Muscle of back (tissue), 11 donors: Measurements from ENCODE around the gene CHRDL2. TPM values are rescaled to one million over a fixed set of nuclear protein-coding genes. Genes with fewer than 3 reads are reported as not detected.

ENCODE experiments used
- DNase-seq, 3 donors: peaks; one replicate each; pipeline versions ENCODE4 v3.0.0 to v3.0.0-alpha.2; 2013
- polyA plus RNA-seq, 10 donors: library from polyadenylated mRNA; unstranded; fragments of 120-200 nt; gene quantifications; one replicate each; pipeline ENCODE4 v1.2.1, GENCODE V29; 2013; ENCODE audit not compliant: insufficient read length in 10 of 10

Gene CHRDL2
- polyA plus RNA-seq, 10 donors, result 0.41 to 7.4 (median 2.7) TPM

DNA sequence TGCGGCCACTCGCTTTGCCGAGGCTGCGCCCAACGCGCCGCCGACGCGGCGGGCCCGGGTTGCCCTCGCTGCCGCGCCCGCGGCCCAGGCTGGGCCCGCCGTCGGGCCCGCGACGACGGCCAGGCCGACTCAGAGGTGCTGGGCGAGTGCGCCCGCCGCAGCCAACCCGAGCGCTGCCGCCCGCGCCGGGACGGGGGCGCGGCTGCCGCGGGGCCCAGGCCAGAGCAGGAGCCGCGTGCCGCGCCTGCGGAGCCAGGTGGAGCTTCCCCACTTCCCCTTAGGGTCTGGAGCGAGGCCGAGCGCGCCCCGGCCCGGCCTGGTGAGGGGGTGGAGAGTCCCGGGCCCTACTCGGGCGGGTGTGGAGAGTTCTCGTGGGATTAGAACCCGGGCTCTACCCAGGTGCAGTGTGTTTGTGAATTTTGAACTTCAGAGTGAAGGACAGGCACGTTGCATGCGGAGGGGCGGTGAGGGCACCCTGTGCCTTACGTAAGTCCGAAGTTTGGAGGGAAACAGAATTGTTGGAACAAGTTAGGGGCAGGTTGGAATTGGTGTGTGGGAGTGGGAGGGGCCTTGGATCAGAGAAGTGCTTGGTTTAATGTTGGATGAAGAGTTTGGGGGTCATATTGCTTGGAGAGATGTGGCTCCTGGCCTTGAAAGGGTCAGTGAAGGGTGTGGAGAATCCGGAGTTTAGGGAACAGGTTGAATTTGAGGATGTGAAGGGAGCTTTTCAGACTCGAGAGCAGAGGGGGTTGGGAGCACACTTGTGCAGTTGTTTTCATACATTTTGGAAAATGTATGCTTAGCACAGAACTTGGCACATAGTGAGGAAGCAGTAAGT lies 18.1 kb upstream of the CHRDL2 start:
- peak; percentile 22 to 80 (median 47) for DNase-seq

DNA sequence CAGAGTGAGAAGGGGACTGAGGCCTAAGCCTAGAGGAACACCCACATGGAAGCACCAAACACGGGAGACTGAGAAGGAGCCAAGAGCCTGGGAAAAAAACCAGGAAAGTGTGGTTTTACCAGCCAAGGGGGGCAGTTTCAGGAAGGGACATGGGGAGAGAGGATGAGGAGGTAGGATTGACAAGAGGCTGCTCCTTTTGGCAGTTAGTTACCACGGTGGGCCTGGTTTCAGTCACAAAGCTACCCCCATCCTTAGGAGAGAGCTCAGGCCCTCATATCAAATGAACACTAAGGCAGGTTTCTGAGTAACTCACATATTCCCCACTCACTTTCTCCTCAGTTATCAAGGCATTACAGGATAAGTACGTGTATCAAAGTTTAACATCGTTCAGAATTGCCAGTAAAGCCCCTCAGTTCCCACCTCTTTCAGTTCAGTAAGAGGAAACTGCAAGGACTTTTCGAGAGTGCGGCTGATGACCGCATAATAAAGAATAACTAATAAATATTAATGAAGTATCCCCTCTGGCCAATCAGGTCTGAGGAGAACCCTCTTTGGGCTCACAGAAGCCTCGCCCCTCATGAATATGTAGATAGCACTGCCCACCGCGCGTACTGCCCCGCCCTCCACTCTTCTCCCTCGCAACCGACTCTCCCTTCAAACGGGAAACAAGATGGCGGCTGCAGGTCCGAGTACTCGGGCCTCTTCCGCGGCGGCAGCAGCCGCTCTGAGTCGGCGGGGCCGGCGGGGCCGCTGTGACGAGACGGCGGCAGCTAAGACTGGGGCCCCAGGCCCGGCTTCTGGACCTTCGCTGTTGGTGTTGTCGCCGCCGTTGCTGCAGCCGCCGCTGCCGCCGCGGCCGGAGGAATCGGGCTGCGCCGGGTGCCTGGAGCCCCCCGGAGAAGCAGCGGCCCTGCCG lies 17.2 kb upstream of the CHRDL2 start, which contains the start of gene RNF169:
Gene RNF169, plus strand, starts transcription at position 639 of the 916 bp plus-strand sequence. Its CDS starts 32 bp downstream, at position 671.
- peak; percentile 94 to 98 (median 95) for DNase-seq

DNA sequence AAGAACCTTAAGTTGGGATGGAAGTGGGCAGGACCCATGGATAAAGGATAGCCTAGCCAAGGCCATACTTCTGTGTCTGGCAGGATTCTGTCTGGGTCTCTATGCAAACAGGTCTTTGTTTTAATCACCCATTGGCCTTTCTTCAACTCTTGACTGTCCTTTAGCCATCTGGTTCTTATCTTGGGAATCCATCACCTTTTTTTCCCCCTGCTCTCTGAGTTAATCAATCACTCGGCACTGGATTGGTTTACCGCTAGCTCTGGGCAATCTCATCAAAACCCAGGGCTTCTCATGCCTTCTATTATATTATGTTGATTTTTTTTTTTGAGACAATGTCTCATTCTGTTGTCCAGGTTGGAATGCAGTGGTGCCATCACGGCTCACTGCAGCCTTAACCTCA lies 15.6 kb upstream of the CHRDL2 start:
- DNase-seq, result no peak

DNA sequence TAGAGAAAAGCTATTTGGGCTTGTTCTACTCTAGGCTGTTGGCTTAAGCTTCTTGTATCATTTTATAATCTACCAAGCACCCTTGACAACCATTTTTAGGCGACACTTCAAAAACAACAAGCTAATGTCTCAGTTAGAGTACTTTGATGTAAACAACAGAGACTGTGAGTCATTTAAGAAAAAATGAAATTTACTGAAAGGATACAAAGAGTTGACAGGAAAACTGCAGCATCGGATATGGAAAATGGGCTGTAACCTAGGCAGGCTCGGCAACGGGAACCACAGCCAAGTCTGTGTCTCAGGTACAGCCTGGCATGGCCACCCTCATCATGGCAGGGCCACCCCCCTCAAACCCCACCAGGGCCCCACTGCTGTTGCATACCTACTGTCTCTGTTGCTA lies 13.1 kb upstream of the CHRDL2 start:
- DNase-seq, result no peak

- DNase-seq, result no peak
These were observed 12.4 kb upstream of the CHRDL2 start for GRCh38 chr11:74743640-74744039.

- no peak for DNase-seq
These were observed 10.8 kb upstream of the CHRDL2 start for GRCh38 chr11:74742070-74742469.

DNA sequence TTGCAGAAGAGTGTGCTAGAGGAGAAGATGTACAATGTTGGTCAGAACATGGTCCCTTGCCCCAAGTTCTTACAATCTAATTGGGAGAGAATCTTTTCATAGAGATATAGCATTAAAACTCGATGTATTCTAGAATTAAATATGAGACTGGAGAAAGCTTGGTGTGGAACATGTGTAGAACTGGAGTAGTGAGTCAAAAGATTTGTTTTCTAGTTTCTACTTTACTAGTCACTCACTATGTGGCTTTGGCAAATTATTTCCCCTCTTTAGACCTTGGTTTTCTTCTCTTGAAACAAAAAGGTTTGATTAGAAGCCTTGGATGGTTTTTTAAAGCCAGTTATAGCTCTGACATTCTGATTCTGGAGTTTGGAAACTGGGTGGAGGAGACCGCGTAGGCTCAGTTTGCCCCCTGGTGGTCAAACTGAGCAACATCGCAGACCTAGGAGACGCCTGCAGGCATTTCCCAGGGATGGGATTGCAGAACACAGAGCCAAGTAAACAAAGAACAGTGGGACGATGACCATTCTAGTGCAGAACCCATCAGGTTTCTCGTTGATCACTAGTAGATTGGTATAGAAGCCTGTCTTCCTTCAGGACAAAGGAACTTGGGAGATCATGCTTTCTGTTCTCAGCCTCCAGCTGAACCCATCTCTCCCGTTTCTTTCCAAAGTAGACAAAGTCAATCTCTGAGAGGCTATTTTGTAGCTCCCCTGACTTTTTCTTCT lies 8.5 kb upstream of the CHRDL2 start:
- peak in 2 of 3 donors; percentile 67 to 76 for DNase-seq

DNA sequence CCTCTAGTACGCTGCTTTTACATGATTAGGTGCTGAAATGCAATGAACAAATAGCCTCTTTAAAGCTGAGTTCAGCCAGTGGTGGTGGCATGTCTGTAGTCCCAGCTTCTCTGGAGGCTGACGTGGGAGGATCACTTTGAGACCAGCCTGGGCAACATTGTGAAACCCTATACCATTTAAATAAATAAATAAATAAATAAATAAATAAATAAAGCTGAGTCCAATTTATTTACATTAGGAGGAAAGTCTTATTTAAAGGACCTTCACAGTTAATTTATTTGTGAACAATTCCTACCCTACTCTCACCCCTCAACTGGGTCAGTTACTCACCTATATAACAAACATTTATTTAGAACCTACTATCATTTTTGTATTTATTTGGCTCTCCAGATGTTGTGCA lies 4.8 kb upstream of the CHRDL2 start:
- no peak for DNase-seq

DNA sequence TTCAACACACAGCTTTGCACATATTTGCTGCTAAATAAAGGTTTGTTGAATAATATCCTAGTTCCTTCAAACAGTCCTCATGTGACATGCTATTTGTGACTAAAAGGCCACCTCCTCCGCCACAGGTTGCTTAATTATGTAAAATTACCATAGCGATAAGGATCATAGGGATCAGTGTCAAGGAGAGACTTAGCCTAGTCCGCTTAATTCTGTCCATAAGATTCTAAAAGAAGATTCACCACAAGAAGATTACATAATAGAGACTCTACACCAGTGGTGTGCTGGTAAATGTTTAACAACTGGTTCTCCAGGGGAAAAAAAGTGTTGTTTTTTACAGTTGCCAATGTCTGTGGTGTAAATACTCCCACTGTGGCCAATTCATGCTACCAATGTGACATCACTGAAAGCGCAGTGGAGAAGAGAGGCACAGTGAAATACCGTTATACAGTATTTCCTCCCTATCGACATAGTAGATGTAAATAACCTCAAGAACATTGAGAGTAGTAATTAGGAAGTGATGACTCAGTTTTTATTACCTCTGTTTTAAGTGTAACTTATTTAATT lies 4.2 kb upstream of the CHRDL2 start:
- no peak for DNase-seq

GRCh38 chr11:74734559-74734925 lies 3.3 kb upstream of the CHRDL2 start:
- peak in 1 of 3 donors; percentile 32 for DNase-seq

GRCh38 chr11:74730571-74731260 lies 510 bp downstream of the CHRDL2 start:
- DNase-seq, result peak in 1 of 3 donors; percentile 30

GRCh38 chr11:74729397-74729796 lies 1.8 kb downstream of the CHRDL2 start:
- DNase-seq, result no peak

DNA sequence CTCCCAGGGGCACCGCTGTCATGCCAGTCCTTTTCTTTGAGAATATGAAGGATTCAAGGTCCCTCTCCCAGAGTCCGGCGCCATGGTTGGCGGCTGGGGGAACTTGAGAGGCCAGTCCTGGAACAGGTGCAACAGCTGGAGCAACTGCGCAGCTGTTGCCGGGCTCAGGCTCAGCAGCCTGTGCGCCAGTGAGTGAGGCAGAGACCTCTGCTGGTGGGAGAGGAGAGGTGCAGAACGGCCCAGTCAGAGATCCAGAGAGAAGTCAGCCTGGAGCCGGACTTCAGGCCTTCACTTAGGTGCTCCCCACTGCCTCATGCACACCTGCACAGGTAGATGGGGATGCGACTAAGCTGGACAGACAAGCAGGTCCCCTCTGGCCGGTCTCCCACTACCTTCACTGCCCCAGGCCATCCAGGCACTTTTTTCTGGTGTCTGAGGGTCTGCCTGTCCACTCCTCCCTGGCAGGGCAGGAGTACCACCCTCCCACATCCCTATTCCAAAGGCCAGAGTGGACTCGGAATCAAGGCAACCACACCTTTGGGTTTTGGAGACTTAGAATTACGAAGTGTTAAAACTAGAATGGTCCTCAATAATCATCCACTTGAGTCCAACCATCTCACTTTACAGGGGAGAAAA lies 4.6 kb downstream of the CHRDL2 start:
- DNase-seq, result peak; percentile 80 to 93 (median 88)

DNA sequence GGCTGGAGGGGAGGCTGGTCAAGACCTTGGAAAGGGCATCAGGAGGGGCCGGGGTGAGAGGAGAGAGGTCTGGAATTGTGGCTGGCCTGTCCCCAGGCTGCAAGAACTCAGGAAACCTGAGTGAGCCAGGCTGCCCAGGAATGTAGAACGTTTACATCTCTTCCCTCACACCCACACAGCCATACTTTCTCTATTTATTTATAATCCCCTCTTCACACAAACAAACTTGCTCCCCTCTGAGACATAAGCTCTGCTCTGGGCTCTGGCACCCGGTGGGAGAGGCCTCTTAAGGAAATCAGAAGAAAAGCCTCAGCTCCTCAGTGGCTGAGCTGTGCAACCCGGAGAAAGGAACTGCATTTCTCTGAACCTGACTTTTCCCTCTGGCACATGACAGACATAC lies 5.5 kb downstream of the CHRDL2 start:
- no peak for DNase-seq

DNA sequence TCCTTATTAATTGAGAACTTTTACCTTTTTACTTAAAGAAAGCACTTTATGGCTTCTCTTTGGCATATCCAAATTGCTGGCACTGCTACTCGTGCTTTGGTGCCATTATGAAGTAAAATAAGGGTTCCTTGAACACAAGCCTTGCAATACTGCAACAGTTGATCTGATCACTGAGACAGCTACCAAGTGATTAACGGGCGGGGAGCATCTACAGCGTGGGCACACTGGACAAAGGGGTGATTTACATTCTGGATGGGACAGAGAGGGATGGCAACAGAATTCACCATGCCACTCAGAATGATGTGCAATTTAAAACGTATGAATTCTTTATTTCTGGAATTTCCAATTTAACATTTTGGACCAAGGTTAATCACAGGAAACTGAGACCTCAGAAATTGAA lies 7.7 kb downstream of the CHRDL2 start:
- no peak for DNase-seq

GRCh38 chr11:74721479-74721835 lies 9.8 kb downstream of the CHRDL2 start:
- no peak for DNase-seq

GRCh38 chr11:74720596-74721478 lies 10.4 kb downstream of the CHRDL2 start:
- DNase-seq, result peak in 1 of 3 donors; percentile 45

DNA sequence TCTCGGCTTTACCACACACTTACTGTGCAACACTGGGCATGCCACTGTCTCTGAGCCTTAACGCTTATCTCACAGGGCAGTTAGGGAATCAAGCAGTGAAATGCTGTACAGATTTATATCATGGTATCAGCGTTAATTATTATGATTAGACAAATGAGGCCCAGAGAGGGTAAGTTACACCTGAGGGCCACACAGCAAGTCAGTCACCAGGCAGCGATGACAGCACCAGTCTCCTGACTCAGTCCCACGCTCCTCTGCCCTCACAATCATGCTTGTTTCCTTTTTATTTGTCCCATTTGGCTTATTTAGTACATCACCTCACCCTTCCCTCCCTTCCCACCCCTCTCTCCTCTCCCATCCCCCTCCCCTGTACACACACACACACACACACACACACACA lies 12.2 kb downstream of the CHRDL2 start:
- DNase-seq, result no peak

GRCh38 chr11:74717221-74717969 lies 13.8 kb downstream of the CHRDL2 start:
- peak in 2 of 3 donors; percentile 27 to 45 for DNase-seq
